H1 (cell line): ENCODE results near the gene RTF2. TPM values are rescaled to one million over a fixed set of nuclear protein-coding genes. Genes with fewer than 3 reads are reported as not detected.

Experiments used
- CTCF ChIA-PET: fragments of 300-600 bp; sonication (Branson Sonifier 250); formaldehyde crosslinking; loops from one replicate; lab custom pipeline; 2021; ENCODE audit not compliant: partially characterized antibody; lab: Charles Lee
- POLR2A ChIA-PET: fragments of 300-600 bp; sonication (Branson Sonifier 250); formaldehyde crosslinking; loops from one replicate; lab custom pipeline; 2021; ENCODE audit warnings: inconsistent platforms; ENCODE audit not compliant: partially characterized antibody; lab: Charles Lee
- DNase-seq, 2 experiments: peaks; one replicate each; pipeline versions ENCODE4 v3.0.0 to v3.0.0-alpha.2; 2010 to 2022; ENCODE audit warnings: low spot score in 2 of 2, low read depth in 1 of 2, mixed read lengths in 1 of 2
- FAIRE-seq: peaks from 2 replicates; lab custom pipeline; 2011; peaks lifted over from hg19 to GRCh38; lab: Jason Lieb, UNC
- H2AFZ ChIP-seq: 2 replicates; pipeline ENCODE4 v1.8.1; 2012; ENCODE audit warnings: low read length, inconsistent platforms
- H2AK5ac ChIP-seq: 2 replicates; pipeline ENCODE4 v1.6.1; 2013; ENCODE audit warnings: low read depth, low read length
- H2BK120ac ChIP-seq: replicated peaks from 2 replicates; pipeline ENCODE3; 2013; ENCODE audit warnings: low read depth, low read length, inconsistent platforms
- H2BK12ac ChIP-seq: 2 replicates; pipeline ENCODE4 v1.6.1; 2013; ENCODE audit warnings: low read depth, low read length
- H2BK15ac ChIP-seq: 2 replicates; pipeline ENCODE4 v1.6.1; 2013; ENCODE audit warnings: low read length
- H2BK20ac ChIP-seq: 2 replicates; pipeline ENCODE4 v1.6.1; 2013; ENCODE audit warnings: low read length
- H2BK5ac ChIP-seq: 2 replicates; pipeline ENCODE4 v1.6.1; 2013; ENCODE audit warnings: low read depth, low read length
- H3K14ac ChIP-seq: 2 replicates; pipeline ENCODE4 v1.6.1; 2013; ENCODE audit warnings: inconsistent platforms; ENCODE audit not compliant: insufficient read length
- H3K18ac ChIP-seq: 2 replicates; pipeline ENCODE4 v1.6.1; 2013; ENCODE audit warnings: low read length; ENCODE audit errors: extremely low read depth
- H3K23ac ChIP-seq: 2 replicates; pipeline ENCODE4 v1.6.1; 2013; ENCODE audit warnings: inconsistent platforms; ENCODE audit not compliant: insufficient read length
- H3K23me2 ChIP-seq: 2 replicates; pipeline ENCODE4 v1.6.1; 2013; ENCODE audit warnings: low read depth, low read length
- H3K27ac ChIP-seq: 2 replicates; pipeline ENCODE4 v1.6.1; 2011; ENCODE audit warnings: low read depth, low read length, inconsistent platforms
- H3K27me3 ChIP-seq, 4 experiments: replicated peaks in 1 of 4; 1 replicate in 1 of 4; 2 replicates in 3 of 4; pipeline versions ENCODE4 v1.6.1 to v1.8.1; 2011 to 2013; ENCODE audit warnings: low read length in 3 of 4, mild to moderate bottlenecking in 3 of 4, inconsistent platforms in 2 of 4, mixed read lengths in 2 of 4, moderate library complexity in 1 of 4; ENCODE audit not compliant: control insufficient read depth in 3 of 4, insufficient read depth in 3 of 4; ENCODE audit errors: extremely low read depth in 1 of 4
- H3K36me3 ChIP-seq, 4 experiments: 2 replicates each; pipeline versions ENCODE4 v1.6.1 to v1.8.1; 2011 to 2013; ENCODE audit warnings: mild to moderate bottlenecking in 4 of 4, low read length in 3 of 4, moderate library complexity in 2 of 4, control low read depth in 1 of 4, inconsistent platforms in 1 of 4; ENCODE audit not compliant: insufficient read depth in 4 of 4, control insufficient read depth in 2 of 4
- H3K4ac ChIP-seq: replicated peaks from 2 replicates; pipeline ENCODE3; 2013; ENCODE audit warnings: low read length, low read depth, mixed read lengths, inconsistent platforms; ENCODE audit not compliant: insufficient read length
- H3K4me1 ChIP-seq, 4 experiments: replicated peaks in 1 of 4; 1 replicate in 1 of 4; 2 replicates in 3 of 4; pipeline versions ENCODE4 v1.6.1 to v1.8.1; 2011 to 2013; ENCODE audit warnings: low read length in 3 of 4, inconsistent platforms in 2 of 4, mixed read lengths in 1 of 4; ENCODE audit not compliant: insufficient read depth in 4 of 4, control insufficient read depth in 3 of 4
- H3K4me2 ChIP-seq, 2 experiments: 2 replicates each; pipeline versions ENCODE4 v1.6.1 to v1.8.1; 2011 to 2013; ENCODE audit warnings: low read depth in 2 of 2, low read length in 2 of 2, control low read depth in 1 of 2, inconsistent platforms in 1 of 2, mild to moderate bottlenecking in 1 of 2; ENCODE audit not compliant: insufficient read depth in 1 of 2
- H3K4me3 ChIP-seq, 4 experiments: fragments of 200-600, 300-600 bp in 1 of 4; sonication (generic), shearing (Covaris generic), sonication (Bioruptor Twin) in 1 of 4; 2 replicates each; pipeline versions ENCODE4 v1.5.1 to v1.8.1; 2011 to 2016; ENCODE audit warnings: low read length in 4 of 4, low read depth in 3 of 4, control low read depth in 2 of 4, inconsistent platforms in 2 of 4, mild to moderate bottlenecking in 2 of 4, mixed read lengths in 1 of 4, moderate library complexity in 1 of 4; ENCODE audit not compliant: insufficient read depth in 2 of 4; ENCODE audit errors: extremely low read depth in 1 of 4
- H3K56ac ChIP-seq: replicated peaks from 2 replicates; pipeline ENCODE3; 2013; ENCODE audit warnings: low read depth, mild to moderate bottlenecking, mixed read lengths, low read length, inconsistent platforms; ENCODE audit not compliant: insufficient read length
- H3K79me1 ChIP-seq: 2 replicates; pipeline ENCODE4 v1.6.1; 2013; ENCODE audit warnings: low read depth, low read length, control low read depth
- H3K79me2 ChIP-seq, 2 experiments: 2 replicates each; pipeline versions ENCODE4 v1.6.1 to v1.8.1; 2012 to 2013; ENCODE audit warnings: low read length in 2 of 2, mild to moderate bottlenecking in 2 of 2, inconsistent platforms in 1 of 2; ENCODE audit not compliant: insufficient read depth in 2 of 2, control insufficient read depth in 1 of 2
- H3K9ac ChIP-seq, 4 experiments: replicated peaks in 1 of 4; 1 replicate in 1 of 4; 2 replicates in 3 of 4; pipeline versions ENCODE4 v1.6.1 to v1.8.1; 2011 to 2013; ENCODE audit warnings: low read depth in 3 of 4, low read length in 3 of 4, control low read depth in 2 of 4, mild to moderate bottlenecking in 2 of 4, moderate library complexity in 2 of 4, inconsistent platforms in 1 of 4; ENCODE audit errors: extremely low read depth in 1 of 4
- H3K9me3 ChIP-seq, 2 experiments: 2 replicates each; pipeline versions ENCODE4 v1.6.1 to v1.8.1; 2012 to 2013; ENCODE audit warnings: mild to moderate bottlenecking in 2 of 2, moderate library complexity in 2 of 2, control low read depth in 1 of 2, inconsistent platforms in 1 of 2, low read depth in 1 of 2, low read length in 1 of 2, mixed read lengths in 1 of 2; ENCODE audit not compliant: insufficient read depth in 2 of 2
- H4K20me1 ChIP-seq, 2 experiments: replicated peaks in 1 of 2; 2 replicates each; pipeline versions ENCODE3 to v1.8.1; 2011 to 2013; ENCODE audit warnings: inconsistent platforms in 2 of 2, low read length in 2 of 2, mild to moderate bottlenecking in 1 of 2; ENCODE audit not compliant: insufficient read depth in 2 of 2, control insufficient read depth in 1 of 2
- H4K5ac ChIP-seq: 2 replicates; pipeline ENCODE4 v1.6.1; 2013; ENCODE audit warnings: low read length, low read depth, mixed read lengths, inconsistent platforms; ENCODE audit not compliant: insufficient read length
- H4K8ac ChIP-seq: 2 replicates; pipeline ENCODE4 v1.8.0; 2013; ENCODE audit warnings: mild to moderate bottlenecking, moderate library complexity, low read length, inconsistent platforms; ENCODE audit not compliant: insufficient read depth; ENCODE audit errors: extremely low read depth
- H4K91ac ChIP-seq: replicated peaks from 2 replicates; pipeline ENCODE3; 2013; ENCODE audit warnings: low read length, mixed read lengths, inconsistent platforms; ENCODE audit not compliant: insufficient read length
- BRCA1 ChIP-seq: IDR thresholded peaks from 2 replicates; pipeline ENCODE4 v1.6.1; 2012; ENCODE audit warnings: low read depth, low read length, improper control_type of control experiment
- CBX8 ChIP-seq: fragments of 300-800, 300-1000 bp; sonication (generic); IDR thresholded peaks from 2 replicates; pipeline ENCODE4 v1.7.1; 2016; ENCODE audit warnings: low read depth, low read length, borderline replicate concordance
- CHD2 ChIP-seq: IDR thresholded peaks from 2 replicates; pipeline ENCODE4 v1.6.1; 2012; ENCODE audit warnings: low read length, improper control_type of control experiment
- CREB1 ChIP-seq: IDR thresholded peaks from 2 replicates; pipeline ENCODE4 v1.6.1; 2012; ENCODE audit warnings: inconsistent platforms
- EGR1 ChIP-seq: IDR thresholded peaks from 2 replicates; pipeline ENCODE4 v1.6.1; 2011; ENCODE audit warnings: low read depth, low read length, borderline replicate concordance
- FOSL1 ChIP-seq: IDR thresholded peaks from 2 replicates; pipeline ENCODE4 v1.6.1; 2011; ENCODE audit warnings: mild to moderate bottlenecking, low read depth, low read length, moderate library complexity; ENCODE audit not compliant: insufficient read depth
- KDM1A ChIP-seq: fragments of 200-600, 300-600 bp; sonication (generic); IDR thresholded peaks from 2 replicates; pipeline ENCODE4 v1.7.1; 2016; ENCODE audit warnings: mild to moderate bottlenecking, low read length, borderline replicate concordance
- POLR2AphosphoS5 ChIP-seq: IDR thresholded peaks from 2 replicates; pipeline ENCODE4 v1.6.1; 2011; ENCODE audit warnings: low read depth, low read length
- SIRT6 ChIP-seq: IDR thresholded peaks from one replicate; pipeline ENCODE4 v1.7.1; 2012; ENCODE audit warnings: low read length, inconsistent platforms
- SP2 ChIP-seq: IDR thresholded peaks from 2 replicates; pipeline ENCODE4 v1.6.1; 2012; ENCODE audit warnings: mild to moderate bottlenecking, low read length, inconsistent platforms
- SRF ChIP-seq: IDR thresholded peaks from 2 replicates; pipeline ENCODE4 v1.6.1; 2011; ENCODE audit warnings: mild to moderate bottlenecking, low read depth, low read length, moderate library complexity
- USF2 ChIP-seq: IDR thresholded peaks from 2 replicates; pipeline ENCODE4 v1.6.1; 2011; ENCODE audit warnings: low read length, improper control_type of control experiment
- YY1 ChIP-seq: IDR thresholded peaks from 2 replicates; pipeline ENCODE4 v1.6.1; 2011; ENCODE audit warnings: low read depth, mild to moderate bottlenecking, low read length
- WGBS, 2 experiments: shearing (Covaris generic) in 1 of 2; methylation state at CpG; one replicate each; pipeline versions ENCODE4 v1.1.6 to v1.1.7; 2013 to 2015; ENCODE audit warnings: low lambda C conversion rate in 2 of 2, mixed read lengths in 2 of 2, inconsistent platforms in 1 of 2, low coverage in 1 of 2, missing lambda C conversion rate in 1 of 2; ENCODE audit not compliant: insufficient replicate concordance in 2 of 2, insufficient coverage in 1 of 2, insufficient read length in 1 of 2; ENCODE audit errors: extremely low coverage in 1 of 2, missing lambda C conversion rate in 1 of 2; 5-methylcytosine and 5-hydroxymethylcytosine counted together
- polyA plus RNA-seq, 7 experiments: library from polyadenylated mRNA; depleted of rRNA in 3 of 7; stranded (reverse) in 5 of 7; unstranded in 2 of 7; fragments of >200 nt in 5 of 7; fragments of 200-250 nt in 2 of 7; gene quantifications; 1 replicate in 5 of 7; 2 replicates in 1 of 7; 4 replicates in 1 of 7; pipeline versions ENCODE4 v1.2.1 to v1.2.3, GENCODE V29; 2011 to 2013; ENCODE audit warnings: missing spikeins in 2 of 7, mixed read lengths in 2 of 7
- total RNA-seq: library from RNA; stranded (reverse); fragmentation: NEBNext Ultra II Directional; extraction: Animal tissue kit (Norgen Biotek cat#: 25700); gene quantifications from 2 replicates; pipeline ENCODE4 v1.2.1, GENCODE V29; 2021

Gene RTF2
- total and polyA plus RNA-seq, 2 of the 8 experiments (the other 6 are each of a cell fraction or from before 2014, with no cell fraction given) = 33.9 to 51.2 TPM

GRCh38 chr20:56487216-56487615, 18.8 kb downstream of the RTF2 start:
- CTCF ChIA-PET = no interaction called here
- H2BK120ac ChIP-seq = no peak overlapping the region
- no peak overlapping the region for H3K4me3 ChIP-seq
- no peaks in the 10 kb centered on the region; the same call in 1 of the 2 replicates for H3K79me1 ChIP-seq
- H3K79me2 ChIP-seq = no peaks in the 10 kb centered on the region; a peak in 1 of 4 replicates
- H3K9ac ChIP-seq = no peak overlapping the region
- TF ChIP-seq CHD2 (no peak), CBX8 (no peak), SP2 (no peak), CREB1 (no peak), SRF (no peak), YY1 (no peak), POLR2AphosphoS5 (no peak), USF2 (no peak), BRCA1 (no peak), FOSL1 (no peak), SIRT6 (no peak), EGR1 (no peak), KDM1A (no peak)
- H3K4me1 ChIP-seq = no peaks in the 10 kb centered on the region
- no peak overlapping the region for H4K5ac ChIP-seq
- H3K4ac ChIP-seq = no peak overlapping the region
- H2AFZ ChIP-seq = no peak overlapping the region
- H3K36me3 ChIP-seq = peaks cover 2 to 13% (median 6%) of the 10 kb centered on the region in 4 experiments; a peak in 5 of 8 replicates
- no peak overlapping the region for H2BK15ac ChIP-seq
- DNase-seq (no peak), FAIRE-seq (no peak)
- H2BK5ac ChIP-seq = no peak overlapping the region
- H3K27ac ChIP-seq = no peak overlapping the region
- H3K4me2 ChIP-seq = no peak overlapping the region
- no peaks in the 10 kb centered on the region; the same call in 1 of the 2 replicates for H3K23me2 ChIP-seq
- H4K91ac ChIP-seq = no peak overlapping the region
- no peaks in the 10 kb centered on the region for H3K9me3 ChIP-seq
- H3K18ac ChIP-seq = no peak overlapping the region
- H2BK20ac ChIP-seq = no peak overlapping the region
- POLR2A ChIA-PET = no interaction called here
- no peak overlapping the region for H3K56ac ChIP-seq
- no peak overlapping the region for H2BK12ac ChIP-seq
- H4K8ac ChIP-seq = no peak overlapping the region
- peaks cover 0 to 6% of the 10 kb centered on the region in 2 experiments for H4K20me1 ChIP-seq
- H3K23ac ChIP-seq = no peak overlapping the region
- WGBS, 2 experiments = 86% methylated on average over 11 of the region's 11 CpGs; no CpG with 5 or more reads in 1 of the 2 experiments
- no peak overlapping the region for H3K14ac ChIP-seq
- H2AK5ac ChIP-seq = no peak overlapping the region
- H3K27me3 ChIP-seq = no peaks in the 10 kb centered on the region
